HG02970 (cell line): Measurements from ENCODE around the gene TNS3.
"Not testable (repeated sequence)": the region's sequence is repeated elsewhere in the genome, so short reads cannot be mapped to it uniquely, and the experiment has no call there.

ENCODE experiments used
- ATAC-seq: cut with Tn5 transposase; IDR thresholded peaks from one replicate; pipeline ENCODE4 v1.9.1; 2021; ENCODE audit warnings: mild to moderate bottlenecking, moderate library complexity, moderate number of reproducible peaks; ENCODE audit not compliant: unreplicated experiment, low FRiP score

Gene TNS3

DNA sequence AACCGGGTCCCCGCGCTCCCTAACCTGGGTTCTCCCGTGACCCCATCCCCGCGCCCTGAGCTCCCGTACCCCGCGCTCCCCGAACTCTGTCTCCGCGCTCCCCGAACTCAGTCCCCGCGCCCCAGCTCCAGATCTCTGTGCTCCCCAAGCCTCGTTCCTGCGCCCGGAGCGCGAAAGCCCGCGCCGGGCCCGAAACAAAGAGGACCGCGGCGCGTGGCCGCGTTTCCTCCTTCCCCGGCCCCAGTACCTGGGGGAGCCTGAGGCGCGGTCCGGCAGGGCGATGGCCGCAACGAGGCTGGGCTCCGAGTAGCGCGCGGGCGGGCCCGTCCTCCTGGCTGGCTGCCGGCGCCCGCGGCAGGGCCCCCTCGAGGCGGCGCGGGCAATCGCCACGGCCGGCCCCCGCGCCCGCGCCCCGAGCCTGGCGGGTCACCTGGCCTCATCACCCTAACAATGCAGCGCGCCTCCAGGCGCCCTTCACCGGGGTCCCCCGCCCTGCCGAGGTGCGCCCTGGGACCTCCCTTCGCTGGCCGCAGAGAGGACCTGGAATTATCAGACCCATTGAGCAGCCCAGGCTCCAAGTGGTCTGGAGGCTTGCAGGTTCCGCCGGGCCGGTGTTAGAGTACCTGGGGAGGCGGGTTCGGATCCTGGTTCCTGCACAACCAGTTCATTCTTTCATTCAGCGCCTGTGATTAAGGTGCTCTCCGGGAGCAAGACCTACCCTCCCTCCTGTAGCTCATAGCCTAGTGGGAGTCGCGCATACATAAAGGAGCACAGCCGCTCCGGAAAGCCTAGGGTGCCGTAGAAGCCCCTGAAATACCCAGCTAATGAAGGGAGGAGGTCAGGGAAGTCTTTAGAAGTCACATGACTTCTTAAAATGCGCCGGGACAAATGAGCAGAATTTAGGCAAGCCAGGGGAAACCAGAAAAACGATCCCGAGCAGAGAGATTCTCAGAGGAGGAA is at the start of gene TNS3:
TSS of gene TNS3 (minus strand) at position 308 of the 960 bp plus-strand sequence. CDS start 142,475 bp downstream, outside the sequence.
- ATAC-seq, result no peak

DNA sequence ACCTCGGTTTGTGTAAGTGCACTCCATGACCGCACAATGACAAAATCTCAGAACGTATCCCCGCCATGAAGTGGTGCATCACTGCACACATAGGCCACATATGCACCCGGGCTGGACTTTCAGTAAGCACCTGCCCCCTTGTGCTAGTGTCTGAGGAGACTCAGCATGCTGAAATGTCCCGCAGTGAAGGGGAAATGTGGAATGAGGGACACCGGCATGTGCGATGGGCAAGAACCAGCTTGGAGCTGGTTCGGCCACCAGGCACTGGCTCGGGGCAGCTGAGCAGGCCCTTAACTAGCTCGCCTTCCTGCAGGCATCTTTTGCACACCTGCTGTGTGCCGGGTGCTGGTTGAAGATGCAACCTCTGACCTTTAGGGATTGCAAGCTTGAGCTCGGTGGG is 49.8 kb upstream of the TNS3 start:
- ATAC-seq, result no peak

DNA sequence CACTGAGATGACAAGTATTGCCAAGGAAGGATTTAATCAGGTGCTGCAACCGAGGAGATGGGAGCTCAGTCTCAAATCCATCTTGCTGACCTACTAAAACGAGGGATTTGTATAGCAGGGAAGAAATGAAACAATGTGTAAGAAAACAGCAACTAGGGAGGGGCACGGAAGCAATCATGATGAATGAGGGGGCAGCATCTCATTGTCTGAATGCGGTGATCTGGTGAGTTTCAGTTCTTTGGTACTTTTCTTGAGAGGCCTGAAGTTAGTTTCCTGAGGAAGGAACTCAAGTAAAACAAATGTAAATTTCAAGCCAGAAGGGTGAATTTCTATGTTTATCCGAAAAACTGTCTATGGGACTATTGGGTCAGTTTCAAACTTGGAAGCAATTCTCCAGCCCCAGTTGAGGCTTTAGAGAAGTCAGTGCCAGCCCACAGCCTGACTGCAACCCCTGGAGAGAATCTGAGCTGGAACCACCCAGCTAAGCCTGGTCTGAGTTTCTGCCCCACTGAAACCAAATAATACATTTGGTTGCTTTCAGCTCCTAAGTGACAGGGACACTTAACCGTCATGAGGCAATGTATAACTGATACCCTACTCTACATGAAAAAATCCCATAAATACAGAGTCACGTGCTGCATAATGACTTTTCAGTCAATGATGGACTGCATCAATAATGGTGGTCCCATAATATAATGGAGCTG is 45.8 kb upstream of the TNS3 start:
- no peak for ATAC-seq

DNA sequence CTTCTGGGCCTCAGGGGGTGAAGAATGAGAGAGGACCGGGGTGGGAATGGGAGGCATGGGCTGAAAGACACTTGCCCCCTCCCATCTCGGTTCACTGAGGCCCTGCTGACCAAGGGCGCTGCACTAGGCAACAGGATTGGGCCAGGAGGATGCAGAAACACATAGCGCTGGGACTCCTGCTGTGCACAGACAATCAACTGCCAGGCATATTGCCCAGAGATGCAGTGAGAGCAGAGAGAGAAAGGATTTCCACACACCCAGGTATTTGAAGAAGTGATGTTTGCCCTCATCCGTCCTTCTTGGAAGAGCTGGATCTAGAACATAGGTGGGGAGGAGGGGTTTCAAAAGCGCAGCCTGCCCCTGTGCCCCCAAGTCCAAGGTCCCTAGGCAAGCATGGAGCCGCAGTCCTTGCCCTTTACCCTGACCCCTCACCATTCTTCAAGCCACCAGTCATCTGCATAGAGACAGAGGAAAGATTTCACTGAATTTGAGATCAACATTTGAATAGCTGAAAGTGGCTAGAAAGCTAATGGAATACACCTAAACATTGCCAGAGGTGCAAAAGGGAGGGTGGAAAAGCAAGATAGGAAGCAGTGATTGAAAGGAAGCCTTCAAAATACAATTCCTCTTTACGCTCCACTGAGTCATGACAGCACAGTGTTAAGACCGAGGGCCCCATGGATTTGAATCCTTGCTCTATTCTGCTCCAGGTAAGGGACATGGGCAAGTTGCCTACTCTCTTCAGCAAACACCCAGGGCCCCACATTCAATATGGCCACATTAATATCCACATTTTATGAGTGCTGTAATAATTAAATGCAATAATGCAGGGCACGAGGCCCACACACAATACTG is 44.2 kb upstream of the TNS3 start:
- no peak for ATAC-seq

DNA sequence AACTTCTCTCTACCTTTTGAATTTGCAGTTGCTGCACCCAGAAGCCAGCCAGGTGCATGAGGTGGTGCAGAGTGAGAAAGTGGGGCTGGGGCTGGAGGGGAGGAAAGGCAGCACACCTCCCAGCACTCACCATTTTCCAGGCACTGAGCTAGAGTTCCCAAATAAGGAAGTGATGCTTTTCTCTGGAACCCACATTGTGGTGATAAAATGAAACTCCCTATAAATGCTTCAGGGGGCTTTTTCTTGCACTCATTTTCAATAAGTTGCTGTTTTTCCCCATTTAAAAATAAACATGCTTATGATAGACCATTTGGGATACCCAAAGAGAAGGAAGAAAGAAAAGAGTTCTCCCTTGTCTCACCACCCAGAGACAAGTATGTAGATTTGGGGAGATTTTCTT is 42.8 kb upstream of the TNS3 start:
- no peak for ATAC-seq

DNA sequence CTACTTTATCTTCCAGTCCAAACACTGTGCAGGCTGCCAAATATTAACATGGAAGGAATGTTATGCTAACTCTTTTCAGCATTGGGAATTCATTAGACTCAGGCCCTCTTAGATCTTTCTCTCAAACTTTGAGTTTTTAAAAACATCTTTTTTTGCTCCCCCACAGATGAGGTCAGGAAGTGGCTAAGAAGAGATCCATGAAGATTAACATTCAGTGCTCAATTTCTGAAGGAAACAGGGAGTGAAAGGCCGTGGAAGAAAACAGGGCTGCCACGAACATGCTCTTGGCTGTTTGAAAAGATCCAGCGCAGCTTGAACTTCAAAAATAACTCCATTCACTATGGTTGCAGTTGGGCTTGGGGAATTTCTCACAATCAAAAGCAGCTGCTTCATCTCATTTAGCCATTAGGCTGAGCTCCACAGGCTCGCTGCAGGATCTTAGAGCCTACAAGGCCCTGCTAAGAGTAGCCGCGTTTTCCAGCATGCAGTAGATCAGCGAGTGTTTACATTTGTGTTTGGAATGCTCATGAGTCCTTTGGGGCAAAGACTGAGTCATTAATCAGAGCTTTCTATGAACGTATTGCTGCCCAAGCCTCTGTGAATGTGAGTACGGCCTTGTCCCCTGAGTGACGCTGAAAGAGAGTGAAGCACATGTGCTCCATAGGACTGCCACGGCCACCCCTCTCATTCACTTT is 41.2 kb upstream of the TNS3 start:
- ATAC-seq, result no peak

DNA sequence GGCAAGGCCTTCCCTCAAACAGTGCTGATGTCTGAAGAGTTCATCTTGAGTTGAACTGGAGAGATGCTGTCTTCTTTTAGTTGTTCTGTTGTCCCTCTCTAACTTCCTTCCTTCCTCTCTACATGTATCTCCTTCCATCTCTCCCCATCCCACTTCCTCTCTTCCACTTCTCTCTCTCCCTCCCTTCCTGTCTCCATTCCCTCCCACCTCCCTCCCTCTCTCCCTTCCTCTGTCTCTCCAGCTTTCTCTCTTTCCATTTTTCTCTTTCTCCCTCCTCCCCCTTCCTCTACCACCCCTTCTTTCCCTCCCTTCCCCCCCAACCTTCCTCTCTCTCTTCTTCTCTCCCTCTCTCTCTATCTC is 40.7 kb upstream of the TNS3 start:
- ATAC-seq, result no peak

DNA sequence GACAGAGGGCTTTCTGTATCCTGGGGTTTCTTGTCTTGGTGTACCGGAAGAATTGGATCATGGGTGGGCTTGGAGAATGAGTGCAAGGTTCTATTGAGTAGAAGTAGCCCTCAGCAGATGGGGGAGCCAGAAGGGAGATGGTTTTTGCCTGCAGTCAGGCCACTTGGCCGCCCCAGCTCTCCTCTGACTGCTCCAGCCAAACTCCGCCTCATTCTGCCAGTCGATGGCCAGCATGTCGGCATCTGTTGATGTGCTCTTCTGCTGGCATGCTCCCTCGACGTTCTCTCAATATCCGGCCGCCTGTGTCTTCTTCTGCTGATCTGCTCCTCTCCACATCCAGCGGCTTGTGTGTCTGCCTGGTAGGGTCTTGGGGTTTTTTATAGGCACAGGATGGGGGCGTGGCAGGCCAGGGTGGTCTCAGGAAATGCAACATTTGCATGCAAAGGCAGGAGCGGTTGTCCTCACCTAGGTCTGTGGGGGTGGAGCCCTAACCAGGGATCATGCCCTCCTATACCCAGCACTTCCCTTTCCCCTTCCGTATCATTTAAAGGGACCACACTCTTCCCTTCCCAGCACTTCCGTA is 40.2 kb upstream of the TNS3 start:
- no peak for ATAC-seq

DNA sequence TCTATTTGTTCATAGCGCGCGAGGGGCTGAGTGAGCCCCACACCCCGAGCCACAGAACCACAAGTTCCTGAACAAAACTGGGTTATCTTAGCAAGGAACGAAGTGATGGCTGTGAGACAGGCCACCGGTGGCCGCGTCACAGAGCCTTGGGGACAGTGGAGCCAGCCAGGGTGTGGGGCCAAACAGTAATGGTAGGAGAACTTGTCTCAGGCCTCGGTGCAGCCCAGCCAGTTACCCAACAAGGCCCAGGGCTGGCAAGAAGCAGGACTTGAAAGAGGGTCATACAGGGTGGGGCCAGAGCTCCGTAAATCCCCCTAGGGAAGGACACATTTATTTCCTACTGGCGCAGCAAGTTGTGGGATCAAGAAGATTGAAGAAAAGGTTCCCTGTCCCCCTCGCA is 39.4 kb upstream of the TNS3 start:
- ATAC-seq, result no peak

DNA sequence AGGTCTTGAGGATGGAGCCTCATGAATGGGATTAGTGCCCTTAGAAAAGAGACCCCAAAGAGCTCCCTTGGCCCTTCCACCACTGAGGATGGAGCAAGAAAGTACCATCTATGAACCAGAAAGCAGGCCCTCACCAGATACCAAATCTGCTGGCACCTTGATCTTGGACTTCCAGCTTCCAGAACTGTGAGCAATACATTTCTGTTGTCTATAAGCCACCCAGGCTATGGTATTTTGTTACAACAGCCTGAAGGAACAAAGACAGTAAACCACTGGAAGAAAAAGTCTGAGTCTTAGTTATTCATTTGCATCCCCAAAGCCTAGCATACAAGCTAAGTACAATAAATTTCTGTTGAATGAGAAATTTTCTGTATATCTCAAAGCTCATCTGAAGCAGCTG is 37.9 kb upstream of the TNS3 start:
- ATAC-seq, result no peak

DNA sequence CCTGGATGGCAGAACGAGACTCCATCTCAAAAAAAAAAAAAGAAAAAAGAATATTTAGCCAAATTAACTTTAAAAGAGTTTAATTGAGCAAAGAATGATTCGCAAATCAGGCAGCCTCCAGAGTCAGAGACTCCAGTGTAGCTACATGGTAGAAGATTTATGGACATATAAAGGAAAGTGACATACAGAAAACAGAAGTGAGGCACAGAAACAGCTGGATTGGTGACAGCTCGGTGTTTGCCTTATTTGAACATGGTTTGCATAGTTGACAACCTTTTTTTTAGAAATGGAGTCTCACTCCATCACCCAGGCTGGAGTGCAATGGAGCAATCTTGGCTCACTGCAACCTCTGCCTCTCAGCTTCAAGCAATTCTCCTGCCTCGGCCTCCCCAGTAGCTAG is 35.2 kb upstream of the TNS3 start:
- ATAC-seq, result no peak

DNA sequence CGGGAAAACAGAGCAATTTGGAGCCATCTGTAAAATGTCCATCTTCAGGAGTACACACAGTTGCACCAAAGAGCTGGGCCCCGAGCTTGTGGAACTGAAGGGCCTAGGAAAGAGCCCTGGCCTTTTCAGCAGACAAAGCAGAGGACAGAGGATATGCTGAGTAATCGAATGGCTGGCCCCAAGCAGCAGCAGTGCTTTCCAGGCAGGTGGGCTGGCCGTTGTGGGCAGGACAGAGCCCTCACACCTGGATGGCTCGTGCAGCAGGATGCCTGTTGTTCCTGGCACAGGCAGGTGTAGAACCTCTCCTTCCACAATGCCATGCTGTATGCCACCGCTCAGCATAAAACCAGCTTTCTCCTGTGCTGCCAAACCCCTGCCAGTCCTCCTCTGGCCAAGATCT is 32.5 kb upstream of the TNS3 start:
- no peak for ATAC-seq

DNA sequence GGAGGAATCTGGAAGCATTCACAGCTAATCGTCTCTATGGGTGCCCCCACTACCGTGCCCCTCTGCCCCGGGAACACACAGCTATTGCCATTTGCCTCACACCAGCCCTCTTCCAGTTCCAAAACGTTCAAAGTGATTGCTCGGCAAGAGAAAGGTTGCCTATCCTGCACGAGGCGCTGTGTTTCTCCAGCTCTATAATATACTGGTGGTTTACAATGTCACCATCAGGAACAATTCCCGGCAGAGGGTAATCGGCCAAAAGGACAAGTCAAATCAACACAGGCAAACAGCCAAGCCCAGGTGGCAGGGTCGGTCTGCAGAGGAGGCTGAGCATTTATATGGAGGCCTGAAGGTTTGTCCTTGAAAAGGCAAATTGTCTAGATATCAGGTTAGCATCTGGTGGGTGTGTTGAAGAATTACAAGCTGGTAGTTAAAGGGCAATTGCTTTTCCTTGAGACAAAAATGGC is 29.2 kb upstream of the TNS3 start:
- ATAC-seq, result no peak

DNA sequence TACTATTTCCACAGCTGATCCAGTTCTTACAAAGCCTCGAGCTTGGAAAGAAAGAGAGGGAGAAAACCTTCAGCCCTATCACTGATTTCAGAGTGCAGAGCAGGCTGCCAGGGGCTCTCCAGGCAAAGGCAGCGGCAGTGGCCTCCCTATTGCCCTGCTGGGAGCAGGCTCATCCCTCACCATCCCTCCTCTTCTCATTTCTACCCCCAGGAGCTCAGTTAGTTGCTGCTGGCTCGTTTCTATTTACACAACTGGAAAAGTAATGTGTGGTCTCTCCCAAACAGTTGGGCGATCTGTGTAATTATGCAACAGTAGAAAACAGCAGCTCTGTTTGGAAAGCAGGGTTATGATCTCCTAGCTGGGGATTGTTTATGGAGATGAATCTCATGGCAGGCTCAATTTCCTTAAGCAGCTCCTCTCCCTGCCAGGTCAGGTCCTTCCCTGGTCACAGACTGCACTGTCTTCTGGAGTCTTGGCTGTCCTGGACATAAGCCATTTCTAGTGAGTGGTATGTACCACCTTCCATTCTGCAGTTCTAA is 28.7 kb upstream of the TNS3 start:
- ATAC-seq, result no peak

DNA sequence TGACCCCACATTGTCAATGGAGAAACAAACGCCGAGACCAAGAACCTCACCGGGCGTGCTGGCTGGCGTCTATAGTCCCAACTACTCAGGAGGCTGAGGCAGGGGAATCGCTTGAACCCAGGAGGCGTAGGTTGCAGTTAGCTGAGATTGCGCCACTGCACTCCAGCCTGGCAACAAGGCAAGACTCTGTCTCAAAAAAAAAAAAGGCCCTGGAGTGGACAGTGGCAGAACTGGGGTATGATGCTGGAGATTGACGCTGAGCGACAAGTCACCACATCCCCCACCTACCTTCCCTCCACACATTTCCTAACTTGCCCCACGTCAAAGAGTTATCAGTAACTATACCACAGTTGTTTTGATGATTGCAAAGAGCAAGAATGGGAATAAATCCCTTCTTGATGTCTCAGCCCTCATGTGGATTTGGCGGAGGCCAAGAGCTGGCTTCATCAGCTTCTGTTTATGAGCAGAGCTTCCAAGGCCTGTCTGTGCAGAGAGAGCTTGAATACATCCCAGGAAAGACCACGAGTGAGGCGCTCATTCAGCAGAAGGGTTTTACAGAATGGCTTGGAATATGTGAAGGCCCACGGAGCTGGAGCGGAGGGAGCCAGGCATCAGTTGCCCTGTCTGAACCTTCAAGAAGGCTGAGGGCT is 28.0 kb upstream of the TNS3 start:
- no peak for ATAC-seq

DNA sequence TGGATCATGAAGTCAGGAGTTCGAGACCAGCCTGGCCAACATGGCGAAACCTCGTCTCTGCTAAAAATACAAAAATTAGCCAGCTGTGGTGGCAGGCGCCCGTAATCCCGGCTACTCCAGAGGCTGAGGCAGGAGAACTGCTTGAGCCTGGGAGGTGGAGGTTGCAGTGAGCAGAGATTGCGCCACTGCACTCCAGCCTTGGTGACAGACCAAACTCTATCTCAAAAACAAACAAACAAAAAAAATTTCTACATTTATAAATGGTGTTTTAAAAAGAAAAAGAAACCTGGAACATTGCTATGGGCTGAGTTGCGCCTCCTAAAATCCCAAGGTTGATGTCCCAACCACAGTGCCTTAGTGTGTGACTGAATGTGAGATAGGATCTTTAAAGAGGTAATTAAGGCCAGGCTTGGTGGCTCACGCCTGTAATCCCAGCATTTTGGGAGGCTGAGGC is 24.7 kb upstream of the TNS3 start:
- not testable (repeated sequence) for ATAC-seq

DNA sequence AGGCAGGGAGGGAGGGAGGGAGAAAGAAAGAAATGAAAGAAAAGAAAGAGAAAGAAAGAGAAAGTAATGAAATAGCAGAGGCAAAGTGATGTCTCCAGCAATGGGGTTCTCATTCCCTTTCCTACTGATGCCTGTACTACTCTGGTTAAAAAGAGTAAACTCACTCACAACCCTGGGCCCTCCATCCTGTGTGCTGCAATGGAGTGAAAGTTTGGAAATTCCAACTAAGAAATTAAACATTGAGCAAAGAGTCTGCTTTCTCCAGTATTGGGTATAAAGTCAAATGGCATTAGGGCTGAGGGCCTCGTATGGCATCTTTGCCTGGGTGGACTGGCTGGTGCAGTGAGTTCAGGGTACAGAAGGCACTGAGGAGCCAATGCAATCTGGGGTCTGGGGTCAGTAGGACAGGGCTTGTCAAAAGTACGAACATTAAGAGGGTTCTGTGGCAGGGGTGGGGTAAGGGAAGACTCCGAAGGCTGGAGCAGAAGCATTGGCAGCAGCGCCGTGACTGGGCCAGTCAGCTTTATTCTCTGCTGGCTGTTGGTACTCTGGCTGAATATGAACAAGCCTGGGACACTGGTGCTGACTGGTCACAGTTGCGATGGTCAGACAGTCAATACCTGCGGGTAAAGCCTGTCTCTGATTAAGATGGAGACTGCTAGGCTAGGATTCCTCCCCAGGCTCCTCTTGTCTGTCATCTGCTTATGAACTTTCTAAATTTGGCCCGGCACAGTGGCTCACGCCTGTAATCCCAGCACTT is 24.1 kb upstream of the TNS3 start:
- ATAC-seq, result no peak

DNA sequence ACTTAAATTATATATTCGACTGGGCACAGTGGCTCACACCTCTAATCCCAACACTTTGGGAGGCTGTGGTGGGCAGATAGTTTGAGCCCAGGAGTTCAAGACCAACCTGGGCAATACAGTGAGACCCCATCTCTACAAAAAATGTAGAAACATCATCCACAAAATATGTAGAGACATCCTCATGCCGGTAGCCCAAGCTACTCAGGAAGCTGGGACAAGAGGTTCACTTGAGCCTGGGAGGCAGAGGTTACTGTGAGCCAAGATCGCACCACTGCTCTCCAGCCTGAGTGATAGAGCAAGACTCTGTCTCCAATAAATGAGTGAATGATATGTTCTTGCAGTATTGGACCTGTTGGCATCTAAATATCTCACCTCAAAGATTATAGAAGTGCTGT is 22.6 kb upstream of the TNS3 start:
- no peak for ATAC-seq
